Measurements from ENCODE around the gene TMCO4.

TMCO4 gene

GRCh38 chr1:19709260-19709793, 90.4 kb downstream of the TMCO4 start:
- no peaks in the 10 kb centered on the region for H3K27me3 ChIP-seq (ENCODE audit: control insufficient read depth in 1 of 2, insufficient read depth in 2 of 2, low read length in 2 of 2)

DNA sequence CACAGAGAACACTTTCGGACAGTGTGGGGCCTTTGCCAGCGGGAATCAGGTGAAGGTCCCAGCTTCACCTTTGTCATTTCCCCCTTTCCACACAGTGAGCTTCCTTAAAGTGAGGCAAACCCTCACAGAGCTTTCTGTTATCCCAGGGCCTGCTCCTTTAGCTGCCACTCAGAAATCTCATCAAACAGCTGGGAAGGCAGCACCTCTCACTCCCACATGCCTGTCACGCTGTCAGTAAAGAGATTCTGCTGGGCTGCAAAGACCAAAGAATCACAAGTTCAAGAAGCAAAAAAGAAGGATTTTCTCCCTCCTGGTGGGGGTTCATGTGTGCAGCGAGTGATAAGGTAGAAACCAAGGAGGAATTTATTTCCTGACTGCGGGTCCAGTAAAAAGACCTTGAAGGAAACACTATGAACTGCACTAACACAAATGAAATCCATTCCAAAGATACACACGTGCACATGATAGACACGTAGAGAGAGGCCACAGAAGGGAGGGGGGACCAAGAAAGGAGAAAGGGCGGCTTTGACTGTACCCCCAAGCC, 91.1 kb downstream of the TMCO4 start:
- no peak overlapping the region for H3K4me3 ChIP-seq (ENCODE audit: low read depth in 1 of 2, low read length in 2 of 2)
- no peaks in the 10 kb centered on the region for H3K27me3 ChIP-seq (ENCODE audit: control insufficient read depth in 1 of 2, insufficient read depth in 2 of 2, low read length in 2 of 2)

More at GRCh38 chr1:19709260-19709793, 90.4 kb downstream of the TMCO4 start:
- Histone ChIP-seq H3K4me1 (ENCODE audit: control insufficient read depth in 1 of 2, insufficient read depth in 2 of 2, low read length in 2 of 2) (peaks cover 0 to 3% of the 10 kb centered on the region in 2 donors), H3K9ac (ENCODE audit: low read depth in 1 of 2, low read length in 2 of 2) (no peak overlapping the region), H3K9me3 (ENCODE audit: control insufficient read depth in 1 of 2, low read length in 2 of 2) (no peaks in the 10 kb centered on the region), H3K4me3 (ENCODE audit: low read depth in 1 of 2, low read length in 2 of 2) (no peak overlapping the region), H3K36me3 (ENCODE audit: control insufficient read depth in 1 of 2, insufficient read depth in 2 of 2, low read length in 2 of 2) (peaks cover 6 to 35% of the 10 kb centered on the region in 2 donors), H3K27ac (ENCODE audit: low read depth, low read length) (no peak overlapping the region)

GRCh38 chr1:19706136-19706535, 93.6 kb downstream of the TMCO4 start:
- no peak overlapping the region for H3K27ac ChIP-seq (ENCODE audit: low read depth, low read length)
- H3K27me3 ChIP-seq (ENCODE audit: control insufficient read depth in 1 of 2, insufficient read depth in 2 of 2, low read length in 2 of 2): no peaks in the 10 kb centered on the region
- H3K4me3 ChIP-seq (ENCODE audit: low read depth in 1 of 2, low read length in 2 of 2): no peak overlapping the region
- no peaks in the 10 kb centered on the region for H3K9me3 ChIP-seq (ENCODE audit: control insufficient read depth in 1 of 2, low read length in 2 of 2)
- H3K9ac ChIP-seq (ENCODE audit: low read depth in 1 of 2, low read length in 2 of 2): no peak overlapping the region
- H3K4me1 ChIP-seq (ENCODE audit: control insufficient read depth in 1 of 2, insufficient read depth in 2 of 2, low read length in 2 of 2): peaks cover 0 to 3% of the 10 kb centered on the region in 2 donors
- peaks cover 3 to 29% of the 10 kb centered on the region in 2 donors for H3K36me3 ChIP-seq (ENCODE audit: control insufficient read depth in 1 of 2, insufficient read depth in 2 of 2, low read length in 2 of 2)

More for the DNA sequence above, 91.1 kb downstream of the TMCO4 start:
- Histone ChIP-seq H3K4me1 (ENCODE audit: control insufficient read depth in 1 of 2, insufficient read depth in 2 of 2, low read length in 2 of 2) (peaks cover 0 to 3% of the 10 kb centered on the region in 2 donors), H3K9me3 (ENCODE audit: control insufficient read depth in 1 of 2, low read length in 2 of 2) (no peaks in the 10 kb centered on the region), H3K9ac (ENCODE audit: low read depth in 1 of 2, low read length in 2 of 2) (no peak overlapping the region), H3K27ac (ENCODE audit: low read depth, low read length) (no peak overlapping the region), H3K36me3 (ENCODE audit: control insufficient read depth in 1 of 2, insufficient read depth in 2 of 2, low read length in 2 of 2) (peaks cover 6 to 35% of the 10 kb centered on the region in 2 donors)

DNA sequence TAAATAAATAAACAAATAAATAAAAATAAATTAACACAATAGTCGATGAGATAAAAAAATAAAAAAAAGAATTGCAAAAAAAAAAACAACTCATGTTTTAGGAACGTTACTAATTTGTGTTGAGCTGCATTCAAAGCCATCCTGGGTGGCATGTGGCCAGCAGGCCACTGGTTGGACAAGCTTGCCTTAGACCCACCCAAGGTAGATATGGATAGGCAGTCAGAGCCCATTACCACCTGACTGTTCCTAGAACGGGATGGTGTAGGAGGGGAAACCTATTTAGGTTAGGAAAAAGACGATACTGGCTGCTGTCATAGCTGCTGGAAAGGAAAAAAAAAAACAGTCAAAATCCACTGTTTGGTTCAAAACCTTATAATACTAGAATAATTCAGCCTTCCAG, 94.3 kb downstream of the TMCO4 start:
- no peaks in the 10 kb centered on the region for H3K9me3 ChIP-seq (ENCODE audit: control insufficient read depth in 1 of 2, low read length in 2 of 2)
- no peak overlapping the region for H3K27ac ChIP-seq (ENCODE audit: low read depth, low read length)
- peaks cover 0 to 3% of the 10 kb centered on the region in 2 donors for H3K4me1 ChIP-seq (ENCODE audit: control insufficient read depth in 1 of 2, insufficient read depth in 2 of 2, low read length in 2 of 2)
- peaks cover 7 to 28% of the 10 kb centered on the region in 2 donors for H3K36me3 ChIP-seq (ENCODE audit: control insufficient read depth in 1 of 2, insufficient read depth in 2 of 2, low read length in 2 of 2)
- no peak overlapping the region for H3K9ac ChIP-seq (ENCODE audit: low read depth in 1 of 2, low read length in 2 of 2)
- no peak overlapping the region for H3K4me3 ChIP-seq (ENCODE audit: low read depth in 1 of 2, low read length in 2 of 2)
- no peaks in the 10 kb centered on the region for H3K27me3 ChIP-seq (ENCODE audit: control insufficient read depth in 1 of 2, insufficient read depth in 2 of 2, low read length in 2 of 2)

DNA sequence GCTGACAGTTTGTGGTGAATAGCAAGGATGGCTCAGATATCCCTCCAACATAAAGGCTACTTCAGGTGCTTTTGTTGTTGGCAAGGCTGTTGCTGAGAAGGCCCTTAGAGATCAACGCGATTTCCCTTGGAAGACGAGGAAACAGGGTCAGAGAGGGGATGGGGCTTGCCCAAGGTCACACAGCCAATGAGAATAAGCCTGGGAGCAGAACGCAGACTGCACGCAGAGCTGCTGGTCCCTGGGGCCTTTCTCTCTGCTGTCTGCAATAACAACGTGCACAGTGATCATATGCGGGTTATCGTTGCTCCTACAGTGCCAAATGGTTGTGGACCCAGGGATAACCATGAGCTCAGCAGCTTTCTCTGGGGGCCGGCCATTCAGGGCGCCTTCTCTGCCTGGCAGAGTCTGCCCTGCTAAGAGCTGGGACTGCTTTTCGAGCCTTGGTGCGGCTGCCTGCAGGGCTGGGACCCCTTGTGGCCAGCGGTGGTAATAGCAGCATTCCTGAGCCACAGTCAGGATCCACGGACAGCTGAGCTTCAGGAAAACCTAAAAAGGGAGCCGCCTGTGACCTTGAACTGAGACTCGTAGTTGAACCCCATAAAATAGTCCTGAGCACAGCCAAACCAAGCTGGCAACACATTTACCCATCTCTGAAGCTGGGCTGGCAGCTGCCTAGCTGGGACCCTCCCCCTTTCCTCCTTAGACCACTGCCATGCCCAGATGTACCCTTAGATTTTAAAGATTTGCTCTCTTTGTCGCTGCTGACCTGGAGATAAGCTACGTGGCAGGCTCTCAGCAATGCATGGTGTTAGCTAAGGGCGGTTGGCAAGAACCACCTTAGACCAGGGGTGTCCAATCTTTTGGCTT, 95.2 kb downstream of the TMCO4 start:
- no peaks in the 10 kb centered on the region for H3K27me3 ChIP-seq (ENCODE audit: control insufficient read depth in 1 of 2, insufficient read depth in 2 of 2, low read length in 2 of 2)
- H3K9ac ChIP-seq (ENCODE audit: low read depth in 1 of 2, low read length in 2 of 2): no peak overlapping the region
- H3K4me3 ChIP-seq (ENCODE audit: low read depth in 1 of 2, low read length in 2 of 2): no peak overlapping the region
- H3K27ac ChIP-seq (ENCODE audit: low read depth, low read length): no peak overlapping the region
- peaks cover 13 to 31% of the 10 kb centered on the region in 2 donors for H3K36me3 ChIP-seq (ENCODE audit: control insufficient read depth in 1 of 2, insufficient read depth in 2 of 2, low read length in 2 of 2)
- no peaks in the 10 kb centered on the region for H3K9me3 ChIP-seq (ENCODE audit: control insufficient read depth in 1 of 2, low read length in 2 of 2)
- peaks cover 0 to 3% of the 10 kb centered on the region in 2 donors for H3K4me1 ChIP-seq (ENCODE audit: control insufficient read depth in 1 of 2, insufficient read depth in 2 of 2, low read length in 2 of 2)

- H3K27ac ChIP-seq (ENCODE audit: low read depth, low read length): no peak overlapping the region
- no peak overlapping the region for H3K4me3 ChIP-seq (ENCODE audit: low read depth in 1 of 2, low read length in 2 of 2)
- no peaks in the 10 kb centered on the region for H3K9me3 ChIP-seq (ENCODE audit: control insufficient read depth in 1 of 2, low read length in 2 of 2)
- peaks cover 17 to 30% of the 10 kb centered on the region in 2 donors for H3K36me3 ChIP-seq (ENCODE audit: control insufficient read depth in 1 of 2, insufficient read depth in 2 of 2, low read length in 2 of 2)
- H3K27me3 ChIP-seq (ENCODE audit: control insufficient read depth in 1 of 2, insufficient read depth in 2 of 2, low read length in 2 of 2): no peaks in the 10 kb centered on the region
- H3K4me1 ChIP-seq (ENCODE audit: control insufficient read depth in 1 of 2, insufficient read depth in 2 of 2, low read length in 2 of 2): peaks cover 0 to 3% of the 10 kb centered on the region in 2 donors
- no peak overlapping the region for H3K9ac ChIP-seq (ENCODE audit: low read depth in 1 of 2, low read length in 2 of 2)
Measured at GRCh38 chr1:19703280-19703679, 96.4 kb downstream of the TMCO4 start.

GRCh38 chr1:19700079-19700777, 99.5 kb downstream of the TMCO4 start:
- H3K27me3 ChIP-seq (ENCODE audit: control insufficient read depth in 1 of 2, insufficient read depth in 2 of 2, low read length in 2 of 2): no peaks in the 10 kb centered on the region
- no peak overlapping the region for H3K9ac ChIP-seq (ENCODE audit: low read depth in 1 of 2, low read length in 2 of 2)
- H3K4me1 ChIP-seq (ENCODE audit: control insufficient read depth in 1 of 2, insufficient read depth in 2 of 2, low read length in 2 of 2): peaks cover 0 to 3% of the 10 kb centered on the region in 2 donors
- no peaks in the 10 kb centered on the region for H3K9me3 ChIP-seq (ENCODE audit: control insufficient read depth in 1 of 2, low read length in 2 of 2)
- peaks cover 18 to 46% of the 10 kb centered on the region in 2 donors for H3K36me3 ChIP-seq (ENCODE audit: control insufficient read depth in 1 of 2, insufficient read depth in 2 of 2, low read length in 2 of 2)
- no peak overlapping the region for H3K27ac ChIP-seq (ENCODE audit: low read depth, low read length)
- H3K4me3 ChIP-seq (ENCODE audit: low read depth in 1 of 2, low read length in 2 of 2): no peak overlapping the region

DNA sequence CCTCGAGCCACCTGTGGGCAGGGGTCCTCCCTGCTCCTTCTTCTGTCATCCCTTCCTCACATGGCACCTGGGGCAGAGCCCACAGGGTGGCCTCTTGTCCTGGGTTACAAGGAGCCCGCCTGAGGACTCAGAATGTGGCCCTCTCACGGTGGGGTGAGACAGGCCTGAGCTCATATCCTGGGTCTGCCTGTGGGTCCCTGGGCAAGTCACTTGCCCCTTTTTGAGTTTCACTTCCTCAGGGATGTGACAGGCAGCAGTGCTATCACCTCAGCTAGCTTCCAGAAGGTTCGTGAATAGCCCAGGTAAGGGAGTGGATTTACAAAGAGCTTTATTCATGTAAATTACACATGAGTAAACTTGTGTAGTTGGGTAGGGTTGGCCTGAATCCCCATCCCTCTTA, 101.5 kb downstream of the TMCO4 start:
- Histone ChIP-seq H3K36me3 (ENCODE audit: control insufficient read depth in 1 of 2, insufficient read depth in 2 of 2, low read length in 2 of 2) (peaks cover 18 to 62% of the 10 kb centered on the region in 2 donors), H3K4me3 (ENCODE audit: low read depth in 1 of 2, low read length in 2 of 2) (no peak overlapping the region), H3K9ac (ENCODE audit: low read depth in 1 of 2, low read length in 2 of 2) (no peak overlapping the region), H3K27me3 (ENCODE audit: control insufficient read depth in 1 of 2, insufficient read depth in 2 of 2, low read length in 2 of 2) (no peaks in the 10 kb centered on the region), H3K27ac (ENCODE audit: low read depth, low read length) (no peak overlapping the region), H3K4me1 (ENCODE audit: control insufficient read depth in 1 of 2, insufficient read depth in 2 of 2, low read length in 2 of 2) (no peaks in the 10 kb centered on the region), H3K9me3 (ENCODE audit: control insufficient read depth in 1 of 2, low read length in 2 of 2) (no peaks in the 10 kb centered on the region)

DNA sequence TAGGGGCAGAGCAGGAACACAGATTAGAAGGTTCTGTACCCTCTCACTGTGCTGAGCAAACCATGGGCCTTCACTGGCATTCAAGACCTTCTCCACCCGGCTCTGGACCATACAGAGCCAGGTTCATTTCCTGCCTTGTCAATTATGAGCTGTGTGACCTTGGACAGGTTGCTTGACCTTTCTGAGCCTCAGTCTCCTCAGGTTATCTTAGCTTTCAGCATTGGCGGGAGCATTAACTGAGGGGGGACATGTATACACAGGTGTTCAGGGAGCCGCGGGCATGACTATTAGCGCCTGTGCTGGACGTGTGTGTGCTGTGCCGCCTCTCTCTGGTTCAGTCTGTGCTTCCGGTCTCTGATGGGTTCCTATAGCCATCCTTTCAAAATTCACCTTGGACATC, 102.9 kb downstream of the TMCO4 start:
- peaks cover 18 to 72% of the 10 kb centered on the region in 2 donors for H3K36me3 ChIP-seq (ENCODE audit: control insufficient read depth in 1 of 2, insufficient read depth in 2 of 2, low read length in 2 of 2)
- no peaks in the 10 kb centered on the region for H3K27me3 ChIP-seq (ENCODE audit: control insufficient read depth in 1 of 2, insufficient read depth in 2 of 2, low read length in 2 of 2)
- no peak overlapping the region for H3K4me3 ChIP-seq (ENCODE audit: low read depth in 1 of 2, low read length in 2 of 2)
- no peak overlapping the region for H3K9ac ChIP-seq (ENCODE audit: low read depth in 1 of 2, low read length in 2 of 2)
- no peaks in the 10 kb centered on the region for H3K4me1 ChIP-seq (ENCODE audit: control insufficient read depth in 1 of 2, insufficient read depth in 2 of 2, low read length in 2 of 2)
- no peak overlapping the region for H3K27ac ChIP-seq (ENCODE audit: low read depth, low read length)
- H3K9me3 ChIP-seq (ENCODE audit: control insufficient read depth in 1 of 2, low read length in 2 of 2): no peaks in the 10 kb centered on the region

GRCh38 chr1:19695772-19696171, 103.9 kb downstream of the TMCO4 start:
- no peak overlapping the region for H3K27ac ChIP-seq (ENCODE audit: low read depth, low read length)
- H3K27me3 ChIP-seq (ENCODE audit: control insufficient read depth in 1 of 2, insufficient read depth in 2 of 2, low read length in 2 of 2): no peaks in the 10 kb centered on the region
- H3K9ac ChIP-seq (ENCODE audit: low read depth in 1 of 2, low read length in 2 of 2): no peak overlapping the region
- H3K4me1 ChIP-seq (ENCODE audit: control insufficient read depth in 1 of 2, insufficient read depth in 2 of 2, low read length in 2 of 2): no peaks in the 10 kb centered on the region
- no peak overlapping the region for H3K4me3 ChIP-seq (ENCODE audit: low read depth in 1 of 2, low read length in 2 of 2)
- peaks cover 22 to 78% of the 10 kb centered on the region in 2 donors for H3K36me3 ChIP-seq (ENCODE audit: control insufficient read depth in 1 of 2, insufficient read depth in 2 of 2, low read length in 2 of 2)
- H3K9me3 ChIP-seq (ENCODE audit: control insufficient read depth in 1 of 2, low read length in 2 of 2): no peaks in the 10 kb centered on the region

Data from duodenal mucosa (tissue), 2 donors.